Measurements from ENCODE around the gene ERCC3.
"Not testable (repeated sequence)": the region's sequence is repeated elsewhere in the genome, so short reads cannot be mapped to it uniquely, and the experiment has no call there.

The ERCC3 gene

GRCh38 chr2:127225186-127225960, 68.6 kb downstream of the ERCC3 start:
- no peak for DNase-seq

- DNase-seq, result not testable (repeated sequence)
Measured at GRCh38 chr2:127224135-127224534, 69.8 kb downstream of the ERCC3 start.

- DNase-seq, result no peak
Measured at GRCh38 chr2:127220768-127221527, 73.0 kb downstream of the ERCC3 start.

GRCh38 chr2:127220102-127220767, 73.7 kb downstream of the ERCC3 start, which contains the start of gene CYP27C1:
CYP27C1 (minus strand) TSS chr2:127220299; CDS start chr2:127220270, 29 bp downstream.
- no peak for DNase-seq

GRCh38 chr2:127219171-127220070, 74.5 kb downstream of the ERCC3 start:
- no peak for DNase-seq

GRCh38 chr2:127218812-127219170, 75.2 kb downstream of the ERCC3 start:
- no peak for DNase-seq

GRCh38 chr2:127217470-127218325, 76.2 kb downstream of the ERCC3 start:
- DNase-seq, result no peak

GRCh38 chr2:127216593-127216992, 77.4 kb downstream of the ERCC3 start:
- DNase-seq, result no peak

- no peak for DNase-seq
Measured at GRCh38 chr2:127216095-127216494, 77.8 kb downstream of the ERCC3 start.

GRCh38 chr2:127214201-127214600, 79.7 kb downstream of the ERCC3 start:
- not testable (repeated sequence) for DNase-seq

GRCh38 chr2:127208313-127208712, 85.6 kb downstream of the ERCC3 start:
- DNase-seq, result no peak
